HUDEP-2 (cell line): Measurements from ENCODE around the gene SLC25A21.

ENCODE experiments used
- DNase-seq, 76 experiments: peaks; one replicate each; lab custom pipeline; 2025; ENCODE audit not compliant: unreplicated experiment in 76 of 76; lab: John Stamatoyannopoulos, UW

Gene SLC25A21

DNA sequence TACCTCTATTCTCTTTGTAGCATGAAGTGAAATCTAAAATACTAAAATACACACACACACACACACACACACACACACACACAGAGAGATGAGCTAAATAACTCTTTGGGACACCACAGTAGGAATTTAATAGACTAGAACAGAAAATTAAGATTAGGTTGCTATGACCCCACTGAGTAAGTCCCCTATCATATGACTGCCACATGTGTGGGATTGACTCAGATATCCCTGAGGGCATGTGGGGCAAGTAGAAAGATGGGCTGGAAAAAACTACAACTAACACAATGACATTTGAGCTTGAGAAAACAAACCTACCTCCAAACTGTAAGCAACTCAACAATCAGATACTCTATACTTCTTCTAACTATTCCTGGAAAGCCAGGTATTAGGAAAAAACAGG is 27.0 kb downstream of the SLC25A21 start:
- no peak for DNase-seq

DNA sequence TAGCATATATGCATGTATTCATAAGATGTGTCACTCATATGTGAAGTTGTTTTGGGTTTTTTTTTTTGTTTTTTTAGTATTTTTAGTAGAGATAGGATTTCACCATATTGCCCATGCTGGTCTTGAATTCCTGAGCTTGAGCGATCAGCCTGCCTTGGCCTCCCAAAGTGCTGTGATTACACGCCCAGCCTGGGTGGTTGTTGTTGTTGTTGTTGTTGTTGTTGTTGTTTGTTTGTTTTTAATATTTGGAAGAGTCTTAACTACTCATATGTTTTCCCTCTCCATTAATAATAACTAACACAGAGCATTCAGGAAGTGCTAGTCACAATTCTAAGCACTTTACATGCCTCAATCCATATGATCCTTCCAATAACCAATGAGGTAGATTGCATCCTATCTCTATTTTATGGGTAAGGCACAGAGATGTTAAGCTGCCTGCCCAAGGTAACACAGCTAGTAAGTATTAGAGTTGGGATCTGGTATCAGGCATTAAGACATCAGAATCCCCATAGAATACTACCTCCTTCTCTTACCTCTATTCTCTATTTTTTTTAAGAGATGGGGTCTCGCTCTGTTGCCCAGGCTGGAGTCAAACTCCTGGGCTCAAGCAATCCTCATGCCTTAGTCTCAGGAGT is 27.6 kb downstream of the SLC25A21 start:
- no peak for DNase-seq

- no peak for DNase-seq
Measured at GRCh38 chr14:37143475-37143874, 28.9 kb downstream of the SLC25A21 start.

DNA sequence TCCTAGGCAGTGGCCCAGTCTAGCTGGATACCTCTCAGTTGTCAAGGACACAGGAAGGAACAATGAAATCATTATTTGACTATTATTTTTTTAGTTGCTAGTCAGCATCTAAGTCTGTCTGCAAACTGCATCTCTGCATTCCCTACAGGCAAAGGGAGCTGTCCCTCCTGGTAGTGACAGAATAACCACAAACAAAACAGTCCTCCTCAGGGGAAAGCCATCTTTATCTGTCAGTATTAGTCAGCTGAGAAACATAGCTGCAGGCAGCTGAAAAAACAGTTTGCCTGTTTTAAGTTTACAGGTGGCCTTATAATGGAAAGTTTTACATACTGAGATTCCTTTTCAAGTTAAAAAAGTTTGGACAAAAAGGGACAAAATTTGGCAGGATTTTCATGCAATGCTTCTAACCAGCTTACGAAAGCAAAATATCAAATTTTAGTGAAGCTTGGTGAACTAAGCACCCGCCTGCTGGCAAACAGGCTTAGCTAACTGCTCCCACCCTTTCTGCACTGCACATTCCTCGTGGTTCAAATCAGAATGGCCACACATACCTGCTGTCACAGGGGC is 29.5 kb downstream of the SLC25A21 start:
- no peak for DNase-seq

- no peak for DNase-seq
Measured at GRCh38 chr14:37140176-37140575, 32.2 kb downstream of the SLC25A21 start.

DNA sequence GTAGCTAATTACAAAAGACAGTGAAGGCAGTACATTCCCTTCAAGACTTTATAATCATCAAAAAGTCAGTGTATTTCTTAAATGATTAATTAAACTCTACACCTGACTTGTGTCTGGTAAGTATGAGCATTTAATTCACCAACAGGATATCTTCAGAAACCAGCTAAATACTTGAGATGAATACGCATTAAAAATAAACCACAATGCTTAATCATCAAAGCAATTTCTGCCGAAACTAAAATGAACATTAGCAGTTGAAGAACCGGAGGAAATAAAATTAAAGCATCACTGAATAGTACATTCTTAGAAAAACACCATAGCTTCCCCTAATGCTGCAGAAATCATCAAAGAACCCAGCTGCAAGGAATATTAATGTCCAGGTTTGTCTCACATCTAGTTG is 32.7 kb downstream of the SLC25A21 start:
- DNase-seq, result no peak

DNA sequence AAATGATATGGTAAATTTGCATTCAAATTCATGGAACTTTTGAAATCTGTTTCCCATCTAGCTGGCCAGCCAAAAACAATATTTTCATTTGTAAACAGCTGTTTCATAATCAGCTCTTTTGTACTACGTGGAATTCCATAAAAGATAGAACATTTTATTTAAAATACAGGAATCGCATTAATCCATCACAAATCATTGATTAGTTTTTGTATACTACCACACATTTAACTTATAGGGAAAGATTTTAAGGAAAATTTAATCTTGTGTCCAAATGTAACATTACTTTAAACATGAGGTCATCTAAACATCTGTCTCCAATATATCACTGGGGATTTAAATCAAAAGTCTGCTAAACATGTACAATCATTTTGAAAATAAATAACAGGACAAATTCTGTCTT is 33.5 kb downstream of the SLC25A21 start:
- DNase-seq, result no peak

- DNase-seq, result no peak
Measured at GRCh38 chr14:37133284-37133913, 39.0 kb downstream of the SLC25A21 start.

DNA sequence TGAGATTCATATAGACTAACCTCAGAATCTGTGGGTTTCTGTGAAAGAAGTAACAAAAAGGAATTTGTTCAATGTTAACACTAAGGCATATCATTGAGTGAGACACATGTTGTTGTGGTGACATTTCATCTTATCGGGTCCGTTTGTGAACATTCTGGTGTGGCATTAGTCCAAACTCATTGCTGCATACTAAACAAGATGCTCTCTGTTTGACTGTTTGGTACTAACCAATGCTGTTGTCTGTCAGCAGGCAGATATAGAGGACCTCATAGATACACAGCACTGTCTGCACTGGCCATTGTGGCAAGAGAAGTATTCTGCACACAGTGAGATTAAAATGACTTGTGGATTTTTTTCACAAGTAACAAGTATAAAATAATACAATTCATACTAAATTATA is 41.2 kb downstream of the SLC25A21 start:
- peak in 43 of 76 experiments; percentile 11 to 82 (median 54) for DNase-seq

DNA sequence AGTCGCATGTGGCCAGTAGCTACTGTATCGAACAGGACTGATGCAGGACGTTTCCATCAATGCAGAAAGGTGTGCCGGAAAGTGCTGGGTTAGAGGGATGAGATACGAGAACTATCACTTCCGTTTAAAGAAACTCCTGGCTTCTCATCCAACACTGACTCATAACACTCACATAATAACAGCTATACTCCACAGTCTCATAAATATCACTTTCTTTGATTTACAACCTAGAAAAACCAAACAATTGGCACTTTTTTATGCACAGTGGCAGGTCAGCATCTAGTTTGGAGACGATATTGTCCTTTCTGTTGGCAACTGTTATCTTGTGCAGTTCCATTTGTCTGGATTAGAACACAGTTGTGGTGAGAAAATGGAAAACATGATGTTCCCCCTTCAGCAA is 43.4 kb downstream of the SLC25A21 start:
- no peak for DNase-seq

- DNase-seq, result peak in 16 of 76 experiments; percentile 7 to 32 (median 16)
Measured at GRCh38 chr14:37124614-37125013, 47.8 kb downstream of the SLC25A21 start.

DNA sequence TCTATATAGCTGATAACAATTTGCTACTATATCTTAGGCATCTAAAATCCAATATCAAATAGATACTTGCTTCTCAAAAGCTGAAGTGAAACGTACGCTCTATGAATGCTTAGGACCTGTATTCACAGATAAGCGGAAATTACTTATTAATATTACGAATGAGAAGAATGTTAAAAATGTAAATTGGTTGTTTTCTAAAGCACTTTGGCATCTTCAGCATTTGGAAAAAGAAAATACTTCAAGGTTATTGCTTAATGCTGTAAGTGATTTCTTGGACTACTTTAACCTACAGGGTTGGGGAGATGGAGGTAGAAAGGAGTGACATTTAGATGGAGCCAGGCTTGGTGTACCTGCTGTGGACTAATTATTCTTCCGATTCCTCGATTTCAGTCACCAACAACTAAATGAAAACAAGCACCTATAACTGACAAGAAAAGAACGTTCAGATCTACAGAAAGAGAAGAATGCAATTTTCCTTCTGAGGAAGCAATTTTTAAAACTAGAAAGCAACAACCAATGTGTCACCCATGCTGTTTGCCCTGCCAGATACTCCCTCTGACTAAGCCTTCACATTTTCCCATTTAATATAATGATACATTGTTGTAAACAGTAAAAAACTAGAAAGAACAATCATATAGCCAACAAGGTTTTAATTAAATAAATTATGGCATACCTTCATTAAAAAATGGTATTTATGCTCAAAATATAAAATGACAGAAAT is 49.3 kb downstream of the SLC25A21 start:
- no peak for DNase-seq

- DNase-seq, result no peak
Measured at GRCh38 chr14:37122288-37122687, 50.1 kb downstream of the SLC25A21 start.

GRCh38 chr14:37118673-37119366 is 53.6 kb downstream of the SLC25A21 start:
- peak in 22 of 76 experiments; percentile 5 to 65 (median 16) for DNase-seq

- no peak for DNase-seq
Measured at GRCh38 chr14:37116933-37117849, 55.2 kb downstream of the SLC25A21 start.

- DNase-seq, result no peak
Measured at GRCh38 chr14:37115406-37115805, 57.0 kb downstream of the SLC25A21 start.

- no peak for DNase-seq
Measured at GRCh38 chr14:37114559-37114958, 57.8 kb downstream of the SLC25A21 start.

DNA sequence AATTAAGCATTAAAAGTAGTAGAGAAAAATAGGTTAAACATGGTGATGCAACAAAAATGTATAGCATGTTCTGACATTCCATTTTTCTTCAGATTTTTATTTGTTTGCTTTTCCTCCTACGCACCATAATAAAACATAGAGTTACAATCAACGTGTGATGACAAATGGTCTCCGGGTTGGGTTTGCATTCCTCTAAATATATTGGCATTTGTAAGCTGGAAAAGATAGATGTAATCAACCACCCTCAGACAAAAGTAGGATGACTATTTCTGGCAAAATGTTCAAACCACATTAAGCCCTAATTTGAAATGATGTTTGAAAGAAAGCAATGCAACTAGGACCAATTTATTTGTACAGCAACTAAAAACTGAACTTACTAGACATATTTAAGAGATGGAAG is 58.4 kb downstream of the SLC25A21 start:
- no peak for DNase-seq

DNA sequence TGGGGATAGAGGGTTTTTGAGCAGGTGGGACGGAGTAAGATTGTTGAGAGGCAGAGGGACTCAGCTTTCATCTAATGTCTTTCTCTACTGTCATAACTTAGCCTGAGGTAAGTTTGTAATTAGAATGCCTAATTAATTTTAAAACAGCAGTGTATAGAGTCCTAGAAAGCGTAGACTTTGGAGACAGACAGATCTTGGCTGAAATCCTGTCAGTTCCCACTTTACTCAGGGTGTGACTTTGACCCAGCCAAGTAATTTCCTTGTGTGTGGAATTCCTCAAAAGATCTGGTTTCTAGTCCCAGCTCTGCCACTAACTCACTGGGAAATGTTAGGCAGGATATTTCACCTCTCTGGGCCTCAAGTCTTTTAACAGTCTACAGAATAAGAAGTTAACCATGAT is 74.3 kb downstream of the SLC25A21 start:
- no peak for DNase-seq

- DNase-seq, result no peak
Measured at GRCh38 chr14:37094502-37094901, 77.9 kb downstream of the SLC25A21 start.
